SU-DHL-6 (cell line): ENCODE measurements around the gene THBS2.

ENCODE experiments used
- EZH2phosphoT487 ChIP-seq: fragments of 200-600 bp; sonication (generic), shearing (Covaris generic); conservative IDR thresholded peaks from 2 replicates; pipeline ENCODE4 v1.6.1; 2018; ENCODE audit warnings: mild to moderate bottlenecking, antibody characterized with exemption, low read length, moderate library complexity, mixed read lengths
- TF ChIP-seq, protein P1 (sequence below): fragments of 200-600 bp; sonication (generic); IDR thresholded peaks from one replicate; pipeline ENCODE4 v1.5.1; 2017; ENCODE audit warnings: antibody characterized with exemption, mild to moderate bottlenecking, low read length, moderate library complexity; ENCODE audit not compliant: insufficient read depth, poor library complexity, severe bottlenecking

GRCh38 chr6:169256518-169256917, 2.9 kb upstream of the THBS2 start:
- no peak for TF ChIP-seq EZH2phosphoT487
- TF ChIP-seq, protein P1, sequence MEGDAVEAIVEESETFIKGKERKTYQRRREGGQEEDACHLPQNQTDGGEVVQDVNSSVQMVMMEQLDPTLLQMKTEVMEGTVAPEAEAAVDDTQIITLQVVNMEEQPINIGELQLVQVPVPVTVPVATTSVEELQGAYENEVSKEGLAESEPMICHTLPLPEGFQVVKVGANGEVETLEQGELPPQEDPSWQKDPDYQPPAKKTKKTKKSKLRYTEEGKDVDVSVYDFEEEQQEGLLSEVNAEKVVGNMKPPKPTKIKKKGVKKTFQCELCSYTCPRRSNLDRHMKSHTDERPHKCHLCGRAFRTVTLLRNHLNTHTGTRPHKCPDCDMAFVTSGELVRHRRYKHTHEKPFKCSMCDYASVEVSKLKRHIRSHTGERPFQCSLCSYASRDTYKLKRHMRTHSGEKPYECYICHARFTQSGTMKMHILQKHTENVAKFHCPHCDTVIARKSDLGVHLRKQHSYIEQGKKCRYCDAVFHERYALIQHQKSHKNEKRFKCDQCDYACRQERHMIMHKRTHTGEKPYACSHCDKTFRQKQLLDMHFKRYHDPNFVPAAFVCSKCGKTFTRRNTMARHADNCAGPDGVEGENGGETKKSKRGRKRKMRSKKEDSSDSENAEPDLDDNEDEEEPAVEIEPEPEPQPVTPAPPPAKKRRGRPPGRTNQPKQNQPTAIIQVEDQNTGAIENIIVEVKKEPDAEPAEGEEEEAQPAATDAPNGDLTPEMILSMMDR, result no peak
